GM18526 (cell line): ENCODE measurements around the gene TMEM109.

Source experiments
- POLR2A ChIP-seq: IDR thresholded peaks from 3 replicates; pipeline ENCODE4 v1.6.1; 2011; ENCODE audit not compliant: insufficient read length; ENCODE audit errors: extremely low read depth

TMEM109 gene

GRCh38 chr11:60899046-60899936, 14.7 kb upstream of the TMEM109 start:
- TF ChIP-seq POLR2A = no peak

GRCh38 chr11:60899977-60900376, 14.0 kb upstream of the TMEM109 start:
- TF ChIP-seq POLR2A = no peak

GRCh38 chr11:60900673-60901404, 13.1 kb upstream of the TMEM109 start:
- TF ChIP-seq POLR2A = no peak

- TF ChIP-seq POLR2A = no peak
Measured at GRCh38 chr11:60902625-60903024, 11.3 kb upstream of the TMEM109 start.

- no peak for TF ChIP-seq POLR2A
Measured at GRCh38 chr11:60905047-60905446, 8.9 kb upstream of the TMEM109 start.

- no peak for TF ChIP-seq POLR2A
Measured at GRCh38 chr11:60905551-60906113, 8.3 kb upstream of the TMEM109 start.

- peak; percentile 86 for TF ChIP-seq POLR2A
Measured at GRCh38 chr11:60906132-60906972, 7.6 kb upstream of the TMEM109 start, which contains the start of gene PRPF19. Gene PRPF19 (minus strand): TSS chr11:60906585. CDS start chr11:60906382, 203 bp downstream.

GRCh38 chr11:60908803-60909202, 5.2 kb upstream of the TMEM109 start:
- TF ChIP-seq POLR2A = no peak

- TF ChIP-seq POLR2A = no peak
Measured at GRCh38 chr11:60910281-60910687, 3.7 kb upstream of the TMEM109 start.

- TF ChIP-seq POLR2A = no peak
Measured at GRCh38 chr11:60910711-60911380, 3.1 kb upstream of the TMEM109 start.

GRCh38 chr11:60912223-60912850, 1.6 kb upstream of the TMEM109 start:
- TF ChIP-seq POLR2A = no peak

- TF ChIP-seq POLR2A = no peak
Measured at GRCh38 chr11:60912851-60913528, 968 bp upstream of the TMEM109 start.

- TF ChIP-seq POLR2A = no peak
Measured at GRCh38 chr11:60914633-60915247, 782 bp downstream of the TMEM109 start.
